Omental fat pad (tissue), 4 donors: ENCODE measurements around the gene TMEM269. TPM values are rescaled to one million over a fixed set of nuclear protein-coding genes. Genes with fewer than 3 reads are reported as not detected.

Source experiments
- ATAC-seq: fragments of 150-250 bp; one replicate; pipeline ENCODE4 v1.9.1; 2016; ENCODE audit warnings: mild to moderate bottlenecking, moderate library complexity; ENCODE audit not compliant: low FRiP score
- DNase-seq: peaks from one replicate; pipeline ENCODE4 v3.0.0-alpha.2; 2019; ENCODE audit warnings: low spot score
- total RNA-seq, 4 donors: library from RNA; depleted of rRNA; stranded (reverse); fragments of >200 nt; gene quantifications; one replicate each; pipeline ENCODE4 v1.1.0, GENCODE V29; 2016
- TF ChIP-seq, protein P1 (sequence below), 3 donors: fragments of 450-650 bp; IDR thresholded peaks; one replicate each; pipeline ENCODE4 v1.5.1; 2016 to 2017; ENCODE audit warnings: antibody characterized with exemption in 3 of 3, mild to moderate bottlenecking in 3 of 3, moderate library complexity in 2 of 3

Gene TMEM269
- total RNA-seq, 4 donors from 2014 or later = 0.46 TPM; not detected in 3

DNA sequence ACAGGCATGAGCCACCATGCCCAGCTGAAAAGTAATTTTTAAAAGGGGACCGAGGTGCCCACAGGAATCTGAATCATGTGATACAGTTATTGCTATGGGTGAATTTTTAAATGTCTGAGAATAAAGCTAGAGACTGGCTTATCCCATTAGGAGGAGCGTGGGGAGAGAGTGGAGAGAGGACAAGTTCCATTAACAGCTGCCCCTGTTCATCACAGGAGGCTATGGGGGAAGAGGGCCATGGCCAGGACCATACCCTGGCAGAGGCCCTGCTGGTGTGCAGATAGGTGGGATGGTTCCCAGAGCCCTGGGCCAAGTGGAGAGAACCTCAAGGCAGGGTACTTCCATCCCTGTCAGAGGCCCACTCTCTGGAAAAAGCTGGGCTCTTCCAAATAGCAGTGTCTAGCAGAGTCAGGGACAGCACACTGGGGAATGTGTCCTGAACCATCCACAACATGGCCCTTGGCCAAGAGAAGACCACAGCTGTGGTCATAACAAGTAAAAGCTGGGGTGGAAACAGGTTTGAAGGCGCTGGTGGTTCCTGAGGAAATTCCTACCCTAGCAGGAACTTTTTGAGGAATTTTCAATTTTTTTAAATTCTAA, 48.0 kb downstream of the TMEM269 start:
- TF ChIP-seq, protein P1, sequence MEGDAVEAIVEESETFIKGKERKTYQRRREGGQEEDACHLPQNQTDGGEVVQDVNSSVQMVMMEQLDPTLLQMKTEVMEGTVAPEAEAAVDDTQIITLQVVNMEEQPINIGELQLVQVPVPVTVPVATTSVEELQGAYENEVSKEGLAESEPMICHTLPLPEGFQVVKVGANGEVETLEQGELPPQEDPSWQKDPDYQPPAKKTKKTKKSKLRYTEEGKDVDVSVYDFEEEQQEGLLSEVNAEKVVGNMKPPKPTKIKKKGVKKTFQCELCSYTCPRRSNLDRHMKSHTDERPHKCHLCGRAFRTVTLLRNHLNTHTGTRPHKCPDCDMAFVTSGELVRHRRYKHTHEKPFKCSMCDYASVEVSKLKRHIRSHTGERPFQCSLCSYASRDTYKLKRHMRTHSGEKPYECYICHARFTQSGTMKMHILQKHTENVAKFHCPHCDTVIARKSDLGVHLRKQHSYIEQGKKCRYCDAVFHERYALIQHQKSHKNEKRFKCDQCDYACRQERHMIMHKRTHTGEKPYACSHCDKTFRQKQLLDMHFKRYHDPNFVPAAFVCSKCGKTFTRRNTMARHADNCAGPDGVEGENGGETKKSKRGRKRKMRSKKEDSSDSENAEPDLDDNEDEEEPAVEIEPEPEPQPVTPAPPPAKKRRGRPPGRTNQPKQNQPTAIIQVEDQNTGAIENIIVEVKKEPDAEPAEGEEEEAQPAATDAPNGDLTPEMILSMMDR (IDR thresholded peaks at IDR 0.05) = no peak
- no peak for DNase-seq
- no peak for ATAC-seq

DNA sequence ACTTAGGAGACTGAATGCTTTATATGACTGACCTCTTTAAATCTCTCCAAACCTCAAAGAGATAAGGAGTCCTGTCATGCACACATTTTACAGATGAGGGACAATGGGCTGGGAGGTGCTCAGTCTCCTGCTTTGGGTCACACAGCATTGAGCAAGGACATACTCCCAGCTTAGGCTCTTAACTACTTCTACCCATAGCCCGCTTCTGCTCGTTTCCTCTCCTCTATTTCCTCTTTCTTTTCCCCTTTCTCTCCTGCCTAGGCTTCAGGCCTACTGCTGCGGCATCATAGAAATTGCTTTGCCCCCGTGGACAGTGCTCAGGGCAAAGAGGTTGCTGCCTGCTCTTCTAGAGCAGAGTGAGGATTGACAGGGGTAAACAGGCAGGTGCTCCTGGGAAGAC, 49.2 kb downstream of the TMEM269 start:
- no peak for ATAC-seq
- TF ChIP-seq, protein P1 (IDR thresholded peaks at IDR 0.05) = no peak
- DNase-seq = no peak

GRCh38 chr1:42834803-42835202, 50.0 kb downstream of the TMEM269 start:
- ATAC-seq (no peak), DNase-seq (no peak)
- TF ChIP-seq, protein P1 (IDR thresholded peaks at IDR 0.05) = no peak

DNA sequence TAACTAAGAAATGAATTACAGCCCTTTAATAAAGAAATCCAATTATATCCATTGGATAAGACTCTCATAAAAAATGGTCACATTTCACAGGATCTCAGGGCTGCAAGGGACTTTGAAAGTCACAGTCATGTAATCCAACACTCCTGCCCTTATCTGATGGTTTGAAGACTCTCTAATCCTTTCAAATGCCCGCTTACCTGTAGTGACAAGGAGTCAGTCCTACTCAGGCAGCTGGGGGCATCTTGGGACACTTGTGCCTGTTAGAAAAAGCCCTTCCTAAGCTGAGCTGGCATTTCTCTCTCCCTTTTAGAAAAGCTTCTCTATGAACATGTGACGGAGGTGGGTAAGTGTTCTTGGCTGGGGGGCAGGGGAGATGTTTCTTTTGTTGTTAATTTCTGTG, 50.6 kb downstream of the TMEM269 start:
- TF ChIP-seq, protein P1 (IDR thresholded peaks at IDR 0.05) = no peak
- DNase-seq = no peak
- ATAC-seq = no peak

DNA sequence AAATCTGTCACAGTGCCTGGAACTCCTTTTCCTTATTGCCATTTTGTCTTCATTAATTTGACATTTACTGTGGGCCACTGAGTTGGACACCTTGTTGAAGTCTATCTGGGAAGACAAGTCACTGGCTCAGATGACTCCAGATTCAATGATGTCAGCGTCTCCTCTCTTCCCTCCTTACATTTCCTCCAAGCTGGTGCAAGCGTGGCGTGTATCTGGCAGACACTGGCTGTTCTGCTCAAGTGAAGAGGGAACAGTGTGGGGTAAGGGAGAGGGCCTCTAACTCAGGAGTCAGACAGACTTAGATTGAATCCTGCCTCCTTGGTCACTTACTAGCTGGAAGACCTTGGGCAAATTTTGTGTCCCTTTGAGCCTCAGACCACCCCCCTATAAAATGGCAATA, 52.9 kb downstream of the TMEM269 start:
- ATAC-seq (no peak), DNase-seq (no peak)
- TF ChIP-seq, protein P1 (IDR thresholded peaks at IDR 0.05) = no peak

- no peak for DNase-seq
- TF ChIP-seq, protein P1 (IDR thresholded peaks at IDR 0.05) = no peak
- ATAC-seq = no peak
Observed at GRCh38 chr1:42838482-42839190, 53.8 kb downstream of the TMEM269 start.

GRCh38 chr1:42841010-42841409, 56.2 kb downstream of the TMEM269 start:
- ATAC-seq = no peak
- TF ChIP-seq, protein P1 (IDR thresholded peaks at IDR 0.05) = no peak

More at GRCh38 chr1:42841010-42841409, 56.2 kb downstream of the TMEM269 start:
- DNase-seq = no peak
